Brain microvascular endothelial cell (primary cell): Measurements from ENCODE around the gene HTN3.
"Not testable (repeated sequence)": the region's sequence is repeated elsewhere in the genome, so short reads cannot be mapped to it uniquely, and the experiment has no call there.

Source experiments
- DNase-seq: peaks from one replicate; pipeline ENCODE4 v3.0.0-alpha.2; 2020
- H3K27ac ChIP-seq: fragments of 250-450 bp; sonication (Bioruptor Pico); 2 replicates; pipeline ENCODE4 v1.5.1; 2020; ENCODE audit warnings: mild to moderate bottlenecking, moderate library complexity
- H3K27me3 ChIP-seq: fragments of 250-450 bp; sonication (Bioruptor Pico); replicated peaks from 2 replicates; pipeline ENCODE4 v1.5.1; 2020; ENCODE audit warnings: mild to moderate bottlenecking
- H3K36me3 ChIP-seq: fragments of 250-450 bp; sonication (Bioruptor Pico); replicated peaks from 2 replicates; pipeline ENCODE4 v1.5.1; 2020; ENCODE audit warnings: mild to moderate bottlenecking
- H3K4me3 ChIP-seq: 2 replicates; pipeline ENCODE4 v1.5.1; 2011; ENCODE audit warnings: low read depth, mild to moderate bottlenecking, control low read depth, low read length, moderate library complexity
- in situ Hi-C: cut with HindIII; loops from 2 replicates; pipeline ENCODE4 v1.10.0; 2017; ENCODE audit warnings: low sequenced_read_pairs, low pct_ligation_motif_present
- TF ChIP-seq, protein P1 (sequence below): IDR thresholded peaks from 2 replicates; pipeline ENCODE4 v1.5.1; 2011; ENCODE audit warnings: low read depth, mild to moderate bottlenecking, moderate library complexity, low read length, control low read depth, inconsistent platforms; ENCODE audit errors: missing control alignments

Gene HTN3

DNA sequence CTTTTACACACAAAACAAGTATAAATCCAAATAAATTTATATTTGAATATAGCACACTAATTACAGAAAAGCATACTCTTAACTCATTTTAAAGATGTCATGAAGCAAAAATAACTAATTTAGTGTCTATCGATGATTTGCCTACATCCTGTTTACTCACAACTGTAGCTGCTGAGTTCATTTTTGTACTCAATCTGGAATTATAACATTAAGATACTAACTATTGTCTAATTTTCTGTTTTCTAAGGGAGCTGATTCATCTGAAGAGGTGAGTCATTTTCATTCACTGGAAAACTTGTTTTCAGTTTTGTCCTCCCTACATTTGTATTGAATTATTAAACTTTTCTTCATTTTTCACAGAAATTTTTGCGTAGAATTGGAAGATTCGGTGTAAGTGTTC lies 28.8 kb upstream of the HTN3 start:
- Histone ChIP-seq H3K27ac (no peak overlapping the region), H3K36me3 (no peaks in the 10 kb centered on the region), H3K27me3 (no peaks in the 10 kb centered on the region), H3K4me3 (no peak overlapping the region)
- in situ Hi-C loops = no loop called here
- no peak for DNase-seq
- TF ChIP-seq, protein P1, sequence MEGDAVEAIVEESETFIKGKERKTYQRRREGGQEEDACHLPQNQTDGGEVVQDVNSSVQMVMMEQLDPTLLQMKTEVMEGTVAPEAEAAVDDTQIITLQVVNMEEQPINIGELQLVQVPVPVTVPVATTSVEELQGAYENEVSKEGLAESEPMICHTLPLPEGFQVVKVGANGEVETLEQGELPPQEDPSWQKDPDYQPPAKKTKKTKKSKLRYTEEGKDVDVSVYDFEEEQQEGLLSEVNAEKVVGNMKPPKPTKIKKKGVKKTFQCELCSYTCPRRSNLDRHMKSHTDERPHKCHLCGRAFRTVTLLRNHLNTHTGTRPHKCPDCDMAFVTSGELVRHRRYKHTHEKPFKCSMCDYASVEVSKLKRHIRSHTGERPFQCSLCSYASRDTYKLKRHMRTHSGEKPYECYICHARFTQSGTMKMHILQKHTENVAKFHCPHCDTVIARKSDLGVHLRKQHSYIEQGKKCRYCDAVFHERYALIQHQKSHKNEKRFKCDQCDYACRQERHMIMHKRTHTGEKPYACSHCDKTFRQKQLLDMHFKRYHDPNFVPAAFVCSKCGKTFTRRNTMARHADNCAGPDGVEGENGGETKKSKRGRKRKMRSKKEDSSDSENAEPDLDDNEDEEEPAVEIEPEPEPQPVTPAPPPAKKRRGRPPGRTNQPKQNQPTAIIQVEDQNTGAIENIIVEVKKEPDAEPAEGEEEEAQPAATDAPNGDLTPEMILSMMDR = no peak

DNA sequence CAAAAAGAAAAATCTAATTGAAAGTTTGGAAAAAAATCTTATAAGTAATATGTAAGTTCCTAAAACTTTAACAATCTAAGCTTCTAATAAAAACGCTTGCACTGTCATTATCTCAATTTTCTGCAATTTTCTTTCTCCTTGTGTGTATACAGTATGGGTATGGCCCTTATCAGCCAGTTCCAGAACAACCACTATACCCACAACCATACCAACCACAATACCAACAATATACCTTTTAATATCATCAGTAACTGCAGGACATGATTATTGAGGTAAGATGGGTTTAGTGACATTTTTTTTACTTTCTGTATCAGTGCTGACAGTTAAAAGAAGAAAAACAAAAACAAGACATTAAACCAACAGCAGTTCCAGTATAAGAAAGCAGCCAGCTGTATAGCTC lies 27.5 kb upstream of the HTN3 start:
- DNase-seq = no peak
- in situ Hi-C loops = no loop called here
- H3K4me3 ChIP-seq = no peak overlapping the region
- no peak overlapping the region for H3K27ac ChIP-seq
- no peaks in the 10 kb centered on the region for H3K27me3 ChIP-seq
- H3K36me3 ChIP-seq = no peaks in the 10 kb centered on the region
- TF ChIP-seq, protein P1 = no peak

DNA sequence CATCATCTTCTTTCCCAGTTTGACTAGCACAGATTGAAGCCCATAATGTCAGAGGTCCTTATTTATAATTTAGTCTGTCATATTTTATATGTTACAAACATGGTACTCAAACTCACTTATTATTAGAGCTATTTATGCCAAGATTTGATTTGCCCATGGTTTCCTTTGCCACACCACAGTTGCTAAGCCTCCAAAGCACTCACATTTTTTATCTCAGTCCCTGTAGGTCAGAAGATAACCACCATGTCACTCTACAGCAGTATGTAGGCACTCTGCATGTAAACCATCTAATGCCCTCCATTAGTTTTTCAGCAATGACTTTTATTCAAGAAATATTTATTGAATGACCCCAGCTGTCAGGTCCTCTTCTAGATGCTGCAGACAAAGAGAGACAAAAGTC lies 25.8 kb upstream of the HTN3 start:
- in situ Hi-C loops = no loop called here
- Histone ChIP-seq H3K4me3 (no peak overlapping the region), H3K36me3 (no peaks in the 10 kb centered on the region), H3K27ac (no peak overlapping the region), H3K27me3 (no peaks in the 10 kb centered on the region)
- TF ChIP-seq, protein P1 = no peak
- DNase-seq = no peak

DNA sequence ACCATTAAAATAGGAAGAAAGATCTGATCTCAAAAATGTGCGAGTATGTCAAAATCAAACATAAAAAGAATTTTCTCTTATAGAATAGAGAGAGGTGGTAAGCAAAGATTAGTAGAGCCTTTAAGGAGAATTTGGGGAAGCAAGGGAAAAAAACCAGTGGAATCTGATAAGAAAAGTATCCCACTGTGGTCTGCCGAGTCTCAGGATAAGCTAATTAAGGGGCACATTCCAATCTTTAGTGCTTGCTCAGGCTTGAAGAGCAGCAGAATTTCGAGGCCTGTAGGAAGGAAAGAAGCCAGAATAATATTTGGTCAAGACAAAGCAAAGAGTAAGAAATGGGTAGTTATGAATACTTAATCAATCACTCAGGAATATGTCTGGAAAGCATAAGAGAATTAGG lies 19.5 kb upstream of the HTN3 start:
- H3K4me3 ChIP-seq = no peak overlapping the region
- H3K27ac ChIP-seq = no peak overlapping the region
- H3K27me3 ChIP-seq = no peaks in the 10 kb centered on the region
- in situ Hi-C loops = no loop called here
- TF ChIP-seq, protein P1 = no peak
- no peaks in the 10 kb centered on the region for H3K36me3 ChIP-seq
- no peak for DNase-seq

DNA sequence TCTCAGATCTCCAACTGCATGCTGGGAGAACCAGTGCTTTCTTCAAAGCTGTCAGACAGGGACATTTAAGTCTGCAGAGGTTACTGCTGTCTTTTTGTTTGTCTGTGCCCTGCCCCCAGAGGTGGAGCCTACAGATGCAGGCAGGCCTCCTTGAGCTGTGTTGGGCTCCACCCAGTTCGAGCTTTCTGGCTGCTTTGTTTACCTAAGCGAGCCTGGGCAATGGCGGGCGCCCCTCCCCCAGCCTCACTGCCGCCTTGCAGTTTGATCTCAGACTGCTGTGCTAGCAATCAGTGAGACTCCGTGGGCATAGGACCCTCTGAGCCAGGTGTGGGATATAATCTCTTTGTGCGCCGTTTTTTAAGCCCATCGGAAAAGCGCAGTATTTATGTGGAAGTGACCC lies 9.3 kb upstream of the HTN3 start:
- DNase-seq, H3K27ac ChIP-seq, H3K27me3 ChIP-seq, H3K36me3 ChIP-seq, in situ Hi-C loops, H3K4me3 ChIP-seq: not testable (repeated sequence)

DNA sequence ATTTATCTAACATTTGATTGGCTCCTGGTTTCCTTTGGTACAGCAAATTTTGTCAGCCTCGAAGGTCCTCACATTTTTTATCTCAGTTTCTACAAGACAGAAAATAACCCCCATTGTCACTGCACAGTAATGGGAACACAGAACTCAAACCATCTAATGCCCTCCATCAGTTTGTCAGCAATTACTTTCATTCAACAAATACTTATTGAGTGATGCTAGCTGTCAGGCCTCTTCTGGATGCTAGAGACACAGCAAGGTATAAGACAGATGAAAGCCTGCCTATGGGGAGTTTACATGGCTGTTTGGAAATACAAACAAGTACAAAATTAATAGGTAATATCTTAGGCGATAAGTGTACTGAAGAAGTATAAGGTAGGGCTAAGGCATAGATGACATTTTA lies 5.0 kb upstream of the HTN3 start:
- in situ Hi-C loops = no loop called here
- no peak for DNase-seq
- Histone ChIP-seq H3K27ac (no peak overlapping the region), H3K27me3 (no peaks in the 10 kb centered on the region), H3K4me3 (no peak overlapping the region), H3K36me3 (no peaks in the 10 kb centered on the region)
- TF ChIP-seq, protein P1 = no peak
